ENCODE data around the gene APBB2.

APBB2 gene

GRCh38 chr4:40960941-40961340 is 253.4 kb downstream of the APBB2 start:
- no peak for DNase-seq

DNA sequence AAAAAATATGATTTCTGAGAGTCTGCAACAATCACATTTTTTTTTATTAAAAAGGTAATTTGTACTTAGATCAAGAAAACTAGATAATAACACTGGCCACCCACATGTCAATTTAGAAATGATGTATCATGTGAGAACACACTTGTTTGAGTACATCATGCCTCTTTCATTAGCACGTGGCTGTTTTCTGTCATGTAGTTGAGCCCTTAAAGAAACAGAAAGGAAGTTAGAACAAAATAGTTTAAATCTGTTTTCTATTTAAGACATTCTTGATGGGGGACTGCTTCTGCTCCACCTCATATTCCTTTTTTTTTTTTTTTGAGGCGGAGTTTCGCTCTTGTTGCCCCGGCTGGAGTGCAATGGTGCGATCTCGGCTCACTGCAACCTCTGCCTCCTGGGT is 257.1 kb downstream of the APBB2 start:
- DNase-seq, result no peak

DNA sequence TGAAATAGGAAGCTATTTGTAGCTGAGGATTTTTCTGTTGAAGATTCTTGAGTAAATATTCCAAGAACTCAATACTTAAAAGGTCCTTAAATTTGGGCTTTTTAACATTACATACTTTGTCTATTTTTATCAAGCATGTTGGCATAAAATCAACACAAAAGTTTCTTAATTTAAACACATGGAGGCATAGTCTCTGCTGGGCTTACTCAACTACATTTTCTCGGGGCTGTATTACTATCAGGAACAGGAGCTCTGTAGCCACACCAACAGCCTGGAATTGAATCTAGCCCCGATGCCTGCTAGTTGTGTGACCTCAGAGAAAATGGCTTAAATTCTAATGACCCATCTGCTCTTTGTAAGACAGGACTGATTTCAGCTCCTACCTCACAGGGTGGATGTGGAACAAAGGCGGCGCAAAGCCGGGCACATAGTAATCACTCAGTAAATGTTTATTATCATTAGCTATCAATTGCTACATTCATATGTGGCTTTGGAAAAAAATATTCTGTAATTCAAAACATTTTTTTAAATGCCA is 257.6 kb downstream of the APBB2 start:
- no peak for DNase-seq

DNA sequence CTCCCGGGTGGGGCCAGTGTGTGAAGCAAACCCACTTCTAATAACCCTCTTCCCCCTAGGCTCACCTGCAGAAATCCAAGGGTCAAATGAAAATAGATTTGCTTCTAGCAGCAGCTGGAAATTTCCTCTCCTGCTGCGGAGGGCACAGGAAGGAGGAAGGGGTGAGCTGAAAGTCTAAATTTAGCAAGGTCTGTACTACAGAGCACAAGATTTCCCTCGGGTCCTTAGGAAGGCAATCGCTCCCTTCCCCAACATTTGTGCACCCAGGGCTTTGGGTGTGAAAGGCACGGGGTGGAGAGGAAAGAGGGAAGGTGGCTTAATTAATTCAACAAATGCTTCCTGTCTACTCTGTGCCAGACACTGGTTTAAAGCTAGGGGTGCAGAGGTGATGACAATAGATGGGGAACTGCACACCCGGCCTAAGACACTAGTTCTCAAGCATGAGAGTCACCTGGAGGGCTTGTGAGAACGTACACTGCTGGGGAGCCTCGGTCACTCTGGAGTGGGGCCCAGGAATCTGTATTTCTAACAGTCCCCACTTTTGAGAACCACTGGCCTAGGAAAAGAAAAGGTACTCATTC is 260.2 kb downstream of the APBB2 start:
- DNase-seq, result no peak

GRCh38 chr4:40953283-40954087 is 260.9 kb downstream of the APBB2 start:
- no peak for DNase-seq

DNA sequence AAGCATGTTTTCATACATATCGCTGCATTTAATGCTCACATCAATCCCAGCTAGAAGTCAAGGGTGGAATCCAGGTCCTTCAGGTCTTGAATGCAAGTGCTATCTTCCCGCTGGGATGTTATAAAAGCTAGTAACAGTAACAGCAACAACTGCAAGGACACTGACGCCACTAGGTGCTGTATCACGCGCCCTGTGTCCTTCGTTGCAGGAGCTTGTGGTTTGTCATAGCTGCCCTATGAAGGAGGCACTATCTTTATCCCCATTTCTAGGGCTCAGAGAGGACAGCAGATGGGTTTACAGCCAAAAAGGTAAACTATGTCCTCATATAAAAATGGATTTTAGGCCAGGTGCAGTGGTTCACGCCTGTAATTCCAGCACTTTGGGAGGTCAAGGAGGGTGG is 261.7 kb downstream of the APBB2 start:
- DNase-seq, result no peak

GRCh38 chr4:40952217-40952616 is 262.1 kb downstream of the APBB2 start:
- DNase-seq, result no peak

DNA sequence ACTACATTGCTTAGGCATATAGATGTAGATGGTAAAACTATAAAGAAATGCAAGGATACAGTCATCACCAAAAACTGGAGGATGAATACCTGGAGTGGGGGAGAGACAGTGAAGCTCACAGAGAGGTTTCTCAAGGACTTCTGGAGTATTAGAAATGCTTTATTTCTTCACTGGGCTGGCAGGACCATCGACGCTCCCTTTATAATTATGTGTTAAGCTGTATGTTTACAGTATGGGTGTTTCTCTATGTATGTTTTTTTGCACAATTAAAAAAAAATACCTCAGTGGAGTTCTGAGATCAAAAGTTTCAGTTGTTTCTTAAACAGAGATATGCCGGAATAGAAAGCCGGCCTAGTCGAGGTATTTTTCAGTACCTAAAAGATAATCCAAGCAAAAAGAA is 263.3 kb downstream of the APBB2 start:
- no peak for DNase-seq

DNA sequence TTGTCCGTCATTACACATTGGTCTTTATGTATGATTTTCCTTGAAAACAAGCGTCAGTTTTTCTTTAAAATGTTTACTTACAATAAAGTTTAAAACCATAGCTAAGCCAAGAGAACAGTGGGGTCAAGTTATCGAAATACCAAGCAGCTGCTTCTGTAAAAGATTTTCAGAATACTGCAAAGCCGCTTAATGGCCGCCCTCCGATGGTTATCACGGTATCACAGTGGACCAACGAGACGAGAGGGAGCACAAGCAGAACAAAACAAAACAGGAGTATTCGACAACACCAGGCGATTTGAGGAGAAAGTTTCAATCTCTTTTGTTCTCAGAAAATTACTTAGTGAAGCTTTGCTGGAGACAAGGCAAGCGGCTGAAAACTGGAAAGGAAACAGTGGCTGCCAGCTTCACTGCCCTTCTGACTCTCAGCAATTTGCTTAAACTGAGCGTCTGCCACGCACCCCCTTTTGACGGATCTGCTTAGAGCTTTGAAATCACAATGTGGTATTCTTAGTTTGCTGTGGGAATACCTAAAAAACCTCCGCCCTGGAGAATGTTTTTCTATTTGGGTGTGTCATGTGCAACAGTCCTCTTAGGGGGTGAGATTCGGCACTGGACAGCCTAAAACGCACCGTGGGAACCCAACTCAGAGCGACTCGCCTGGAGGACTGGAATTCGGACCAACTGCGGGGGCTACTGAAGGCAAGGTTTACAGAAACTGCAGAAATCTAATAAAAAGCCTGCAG is 264.8 kb downstream of the APBB2 start:
- DNase-seq, result no peak

- no peak for DNase-seq
Observed at GRCh38 chr4:40948014-40948413, 266.3 kb downstream of the APBB2 start.

- no peak for DNase-seq
Observed at GRCh38 chr4:40946652-40947051, 267.7 kb downstream of the APBB2 start.

- DNase-seq, result no peak
Observed at GRCh38 chr4:40940756-40941155, 273.6 kb downstream of the APBB2 start.

- no peak for DNase-seq
Observed at GRCh38 chr4:40940317-40940741, 274.0 kb downstream of the APBB2 start.

GRCh38 chr4:40939856-40940255 is 274.5 kb downstream of the APBB2 start:
- no peak for DNase-seq

DNA sequence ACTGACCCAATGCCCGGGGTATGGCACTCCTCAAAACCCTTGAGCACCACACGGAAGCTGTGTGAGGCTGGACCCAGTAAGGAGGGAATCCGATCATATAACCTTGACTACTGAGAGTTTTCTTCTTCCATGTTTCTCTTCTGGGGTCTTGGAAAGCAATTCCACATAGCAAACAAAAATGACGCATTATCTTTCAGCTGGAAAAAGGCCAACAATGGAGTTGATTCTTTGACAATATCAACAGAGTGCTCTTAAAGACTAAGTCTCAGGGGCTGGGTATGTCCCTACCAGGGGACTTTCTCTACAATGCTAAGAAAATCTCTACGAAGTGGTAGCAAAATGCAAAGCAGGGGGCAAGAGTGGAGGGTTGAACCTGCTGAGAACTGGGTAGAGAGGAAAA is 276.0 kb downstream of the APBB2 start:
- no peak for DNase-seq

DNA sequence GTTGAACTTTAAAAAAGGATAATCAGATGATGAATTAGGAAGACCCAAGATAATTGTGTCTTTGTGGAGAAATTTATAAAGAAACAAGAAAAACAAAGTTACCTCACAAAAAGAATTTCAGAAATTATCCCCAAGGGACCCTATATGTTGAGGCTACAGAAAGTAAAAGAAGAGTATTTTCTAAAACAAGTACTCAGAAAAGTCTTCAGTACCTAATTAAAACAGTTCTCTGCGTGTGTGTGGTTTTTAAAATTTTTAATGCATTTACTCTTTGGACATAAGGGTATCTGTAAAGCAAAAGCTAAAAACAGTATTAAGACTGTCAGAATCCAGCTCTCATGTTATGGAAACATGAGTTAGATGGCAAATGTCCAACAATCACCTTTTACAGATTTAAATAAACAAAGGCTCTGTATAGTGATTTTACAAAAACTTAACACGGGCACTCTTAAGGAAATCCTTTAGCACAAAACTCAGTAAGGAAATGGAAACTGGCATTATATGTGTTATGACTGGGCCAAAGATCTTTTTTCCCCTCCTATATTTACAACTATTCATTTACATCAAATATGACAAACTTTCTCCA is 277.1 kb downstream of the APBB2 start:
- DNase-seq, result no peak

GRCh38 chr4:40934676-40935075 is 279.7 kb downstream of the APBB2 start:
- DNase-seq, result no peak

GRCh38 chr4:40933272-40934053 is 280.9 kb downstream of the APBB2 start:
- no peak for DNase-seq

DNA sequence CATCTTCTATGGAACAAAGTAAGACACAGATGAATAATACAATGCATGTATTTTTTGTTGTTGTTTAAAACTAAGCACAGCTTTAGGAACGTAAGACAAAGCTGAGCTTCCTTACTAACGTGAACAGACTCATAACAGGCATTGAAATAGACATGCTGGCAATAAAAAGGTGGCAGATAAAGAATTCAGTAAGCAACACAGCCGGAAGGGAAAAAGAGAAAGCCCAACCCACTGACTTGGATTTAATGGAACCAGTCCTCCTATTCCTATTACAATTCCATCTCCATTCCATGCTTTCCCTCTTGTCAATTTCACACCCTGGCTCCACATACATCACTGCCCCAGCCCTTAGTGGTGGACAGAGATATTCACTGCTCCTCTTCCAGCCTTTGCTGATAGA is 282.5 kb downstream of the APBB2 start:
- no peak for DNase-seq

GRCh38 chr4:40931238-40931637 is 283.1 kb downstream of the APBB2 start:
- no peak for DNase-seq

GRCh38 chr4:40927074-40927473 is 287.3 kb downstream of the APBB2 start:
- DNase-seq, result no peak

DNA sequence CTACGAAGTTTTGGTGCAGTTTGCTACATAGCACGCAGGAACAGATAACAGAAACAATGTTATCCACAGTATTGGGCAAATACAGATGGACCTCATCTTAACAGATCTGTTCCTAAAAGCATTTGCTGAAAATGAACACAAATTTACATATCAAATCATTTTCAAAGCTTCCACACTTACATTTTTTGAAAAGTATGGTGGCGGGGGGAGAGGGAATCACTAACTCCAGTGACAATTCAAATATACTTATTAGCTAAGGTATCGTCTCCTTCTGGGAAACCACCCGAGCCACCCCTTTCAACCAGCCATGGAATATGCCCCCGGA is 289.6 kb downstream of the APBB2 start:
- DNase-seq, result no peak
